WI38 (cell line): ENCODE measurements around the gene B3GALNT2.
A peak's percentile ranks its signal among the peaks of the same experiment; 100 is the strongest.

Experiments
- H3K4me3 ChIP-seq: 2 replicates; pipeline ENCODE4 v1.5.1; 2011; ENCODE audit warnings: low read depth, mild to moderate bottlenecking, control low read depth, low read length
- TF ChIP-seq, protein P1 (sequence below): IDR thresholded peaks from 2 replicates; pipeline ENCODE4 v1.5.1; 2012; ENCODE audit warnings: low read depth, mild to moderate bottlenecking, control low read depth, low read length

B3GALNT2 gene

DNA sequence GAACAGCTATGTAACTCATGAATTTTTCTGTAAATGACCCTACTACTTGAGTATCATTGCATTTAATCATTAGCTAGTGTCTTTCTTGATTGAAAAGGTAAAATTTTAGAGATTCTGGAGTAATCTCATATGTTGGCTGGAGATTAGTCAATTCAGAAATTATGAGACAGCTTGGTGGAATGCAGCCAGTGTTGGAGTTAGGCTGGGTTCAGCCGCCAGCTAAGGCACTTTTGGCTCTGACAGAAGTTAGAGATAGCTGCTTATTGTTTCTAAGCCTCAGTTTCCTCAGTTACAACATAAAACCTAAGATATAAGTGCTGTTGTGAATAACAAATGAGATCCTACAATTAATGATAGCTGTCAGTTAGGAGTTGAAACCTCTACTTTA, 87.6 kb downstream of the B3GALNT2 start:
- H3K4me3 ChIP-seq = no peak overlapping the region
- TF ChIP-seq, protein P1, sequence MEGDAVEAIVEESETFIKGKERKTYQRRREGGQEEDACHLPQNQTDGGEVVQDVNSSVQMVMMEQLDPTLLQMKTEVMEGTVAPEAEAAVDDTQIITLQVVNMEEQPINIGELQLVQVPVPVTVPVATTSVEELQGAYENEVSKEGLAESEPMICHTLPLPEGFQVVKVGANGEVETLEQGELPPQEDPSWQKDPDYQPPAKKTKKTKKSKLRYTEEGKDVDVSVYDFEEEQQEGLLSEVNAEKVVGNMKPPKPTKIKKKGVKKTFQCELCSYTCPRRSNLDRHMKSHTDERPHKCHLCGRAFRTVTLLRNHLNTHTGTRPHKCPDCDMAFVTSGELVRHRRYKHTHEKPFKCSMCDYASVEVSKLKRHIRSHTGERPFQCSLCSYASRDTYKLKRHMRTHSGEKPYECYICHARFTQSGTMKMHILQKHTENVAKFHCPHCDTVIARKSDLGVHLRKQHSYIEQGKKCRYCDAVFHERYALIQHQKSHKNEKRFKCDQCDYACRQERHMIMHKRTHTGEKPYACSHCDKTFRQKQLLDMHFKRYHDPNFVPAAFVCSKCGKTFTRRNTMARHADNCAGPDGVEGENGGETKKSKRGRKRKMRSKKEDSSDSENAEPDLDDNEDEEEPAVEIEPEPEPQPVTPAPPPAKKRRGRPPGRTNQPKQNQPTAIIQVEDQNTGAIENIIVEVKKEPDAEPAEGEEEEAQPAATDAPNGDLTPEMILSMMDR = no peak

DNA sequence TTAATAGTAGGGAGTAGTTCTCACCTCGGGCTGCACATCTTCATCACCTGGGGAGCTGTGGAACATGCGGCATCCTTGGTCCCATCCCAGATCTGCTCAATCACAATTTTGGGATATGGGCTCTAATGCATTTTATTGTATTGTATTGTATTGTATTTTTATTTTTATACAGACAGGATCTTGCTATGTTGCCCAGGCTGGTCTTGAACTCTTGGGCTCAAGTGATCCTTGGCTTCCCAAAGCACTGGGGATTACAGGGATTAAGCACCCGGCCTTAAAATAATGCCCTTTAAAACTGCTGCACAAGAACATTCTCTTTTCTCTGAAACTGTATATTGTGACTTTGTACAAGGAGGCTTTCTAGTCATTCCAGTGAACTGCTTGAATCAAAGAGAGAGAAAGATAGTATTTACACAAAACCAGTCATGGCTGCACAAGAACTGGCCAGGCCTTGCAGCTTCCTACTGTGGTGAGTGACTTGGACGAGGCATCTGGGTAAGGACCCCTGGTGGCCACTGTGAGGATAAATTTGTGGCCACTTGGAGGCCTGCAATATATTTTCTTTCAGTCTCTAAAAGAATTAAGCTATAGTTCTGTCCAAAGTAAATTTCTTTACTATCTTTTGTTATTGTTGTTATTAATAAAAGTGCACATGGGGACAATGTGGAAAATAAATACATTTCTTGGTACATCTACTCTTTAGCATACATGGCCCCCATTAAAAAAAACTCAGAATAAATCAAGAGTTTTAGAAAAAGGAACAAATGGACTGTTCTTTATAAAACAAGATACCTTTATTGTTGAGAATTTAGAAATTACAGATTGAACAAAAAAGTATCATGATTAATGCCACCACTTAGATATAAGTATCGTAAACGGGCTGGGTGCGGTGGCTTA, 89.0 kb downstream of the B3GALNT2 start:
- H3K4me3 ChIP-seq = no peak overlapping the region
- TF ChIP-seq, protein P1 = peak; percentile 70

DNA sequence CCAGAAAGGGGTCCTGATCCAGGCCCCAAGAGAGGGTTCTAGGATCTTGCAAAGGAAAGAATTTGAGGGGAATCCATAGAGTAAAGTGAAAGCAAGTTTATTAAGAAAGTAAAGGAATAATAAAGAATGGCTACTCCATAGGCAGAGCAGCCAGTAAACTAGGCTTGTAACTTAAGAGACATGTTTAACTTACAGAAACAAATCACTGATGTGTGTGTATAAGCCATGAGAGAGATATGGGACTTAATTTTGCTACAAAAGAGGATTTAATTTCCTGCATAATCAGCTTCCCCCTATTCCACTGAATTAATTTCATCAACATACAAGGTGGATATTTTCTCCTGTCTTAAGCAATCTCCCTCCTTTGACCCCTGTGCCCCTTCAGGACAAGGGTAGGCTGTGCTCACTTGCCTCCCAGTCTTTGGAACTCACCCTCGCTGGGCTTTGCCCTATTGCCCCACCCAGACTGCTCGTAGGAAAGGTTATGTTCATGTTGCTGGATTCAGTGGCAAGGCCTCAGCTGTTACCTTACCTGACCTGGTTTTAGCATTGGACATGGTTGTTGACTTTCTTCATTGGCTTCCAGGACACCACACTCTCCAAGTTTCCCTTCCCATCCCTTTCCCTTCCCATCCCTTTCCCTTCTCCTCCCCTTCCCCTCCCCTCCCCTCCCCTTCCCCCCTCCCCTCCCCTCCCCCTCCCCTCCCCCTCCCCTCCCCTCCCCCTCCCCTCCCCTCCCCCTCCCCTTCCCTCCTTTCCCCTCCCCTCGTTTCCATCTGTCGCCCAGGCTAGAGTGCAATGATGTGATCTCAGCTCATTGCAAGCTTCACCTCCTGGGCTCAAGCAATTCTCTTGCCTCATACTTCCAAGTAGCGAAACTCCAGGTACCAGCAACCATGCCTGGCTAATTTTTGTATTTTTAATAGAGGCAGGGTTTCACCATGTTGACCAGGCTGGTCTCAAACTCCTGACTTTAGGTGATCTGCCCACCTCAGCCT, 92.5 kb downstream of the B3GALNT2 start:
- no peak overlapping the region for H3K4me3 ChIP-seq
- TF ChIP-seq, protein P1 = no peak

DNA sequence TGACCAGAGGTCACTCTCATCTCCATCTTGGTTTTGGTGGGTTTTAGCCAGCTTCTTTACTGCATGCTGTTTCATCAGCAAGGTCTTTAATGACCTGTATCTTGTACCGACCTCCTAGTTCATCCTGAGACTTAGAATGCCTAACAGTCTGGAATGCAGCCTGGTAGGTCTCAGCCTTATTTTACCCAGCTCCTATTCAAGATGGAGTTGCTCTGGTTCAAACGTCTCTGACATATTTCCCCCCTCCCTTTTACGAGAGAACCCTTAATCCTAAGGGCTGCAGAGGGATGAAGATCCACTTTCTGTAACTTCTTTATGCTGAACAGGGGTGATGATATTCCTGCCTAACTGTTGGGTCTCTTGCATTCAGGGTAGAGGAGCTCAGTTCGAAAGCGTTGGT, 93.8 kb downstream of the B3GALNT2 start:
- TF ChIP-seq, protein P1 = no peak
- H3K4me3 ChIP-seq = no peak overlapping the region

DNA sequence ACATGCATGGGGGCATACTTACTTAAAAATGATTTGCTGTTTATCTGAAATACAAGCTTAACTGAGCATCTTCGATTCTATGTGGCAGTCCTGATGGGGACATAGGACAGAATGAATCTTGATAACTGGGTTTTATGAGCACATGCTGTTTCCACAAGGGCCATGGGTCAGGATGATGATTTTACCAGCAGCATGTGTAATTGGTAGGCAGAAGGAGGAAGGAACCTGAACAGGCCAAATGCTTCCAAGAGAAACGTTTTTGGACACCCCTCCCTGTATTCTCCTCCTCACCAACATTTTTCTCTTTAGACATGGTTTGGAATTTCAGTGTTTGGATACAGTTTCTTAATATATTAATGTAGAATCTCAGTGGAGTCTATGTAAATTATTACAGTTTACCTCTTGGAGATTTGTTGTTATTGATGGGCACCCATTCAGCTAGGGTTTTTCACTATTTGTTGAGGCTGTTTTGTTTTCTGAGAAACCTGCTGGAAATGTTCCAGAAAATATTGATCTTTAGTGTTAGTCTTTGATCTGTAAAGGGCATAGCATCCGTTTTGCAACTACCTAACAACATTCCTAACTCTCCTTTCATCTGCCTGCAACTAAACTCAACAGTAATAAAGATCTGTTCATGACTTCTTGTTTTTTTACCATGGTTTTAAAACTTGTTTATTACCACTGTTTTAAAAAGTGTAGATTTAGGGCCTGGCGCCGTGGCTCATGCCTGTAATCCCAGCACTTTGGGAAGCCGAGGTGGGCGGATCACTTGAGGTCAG, 95.0 kb downstream of the B3GALNT2 start:
- no peak overlapping the region for H3K4me3 ChIP-seq
- TF ChIP-seq, protein P1 = no peak

DNA sequence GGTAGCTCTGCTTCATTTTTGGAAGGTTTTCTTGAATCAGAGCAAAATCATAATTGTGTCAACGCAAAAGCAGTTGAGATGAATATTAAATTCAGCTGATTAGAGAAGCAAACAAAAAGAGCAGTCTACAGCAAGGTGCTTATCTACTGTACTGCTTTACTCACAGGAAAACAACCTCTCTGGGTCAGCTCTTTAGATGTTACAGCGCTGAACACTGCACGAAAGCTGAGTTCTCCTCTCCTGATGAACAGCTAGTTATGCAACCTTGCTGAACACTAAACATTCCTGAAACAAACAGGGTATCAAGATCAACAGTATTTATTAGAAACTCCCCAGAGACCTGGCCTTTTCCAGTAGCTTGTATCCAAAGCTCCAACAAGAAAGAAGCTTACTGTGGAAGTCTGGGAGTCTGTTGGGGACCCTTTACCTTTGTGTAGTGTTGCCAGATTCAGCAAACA, 95.7 kb downstream of the B3GALNT2 start:
- TF ChIP-seq, protein P1 = no peak
- H3K4me3 ChIP-seq = no peak overlapping the region
